ENCODE data around the gene ZDHHC19. TPM values are rescaled to one million over a fixed set of nuclear protein-coding genes. Genes with fewer than 3 reads are reported as not detected.
"Not testable (repeated sequence)": the region's sequence is repeated elsewhere in the genome, so short reads cannot be mapped to it uniquely, and the experiment has no call there.

ZDHHC19 gene
- total RNA-seq, 1 donor from 2014 or later: not detected

- no peak for ATAC-seq
- DNase-seq: peak; percentile 59
- intact Hi-C loops (cut with DNase I): no loop called here
- Histone ChIP-seq H3K27ac (no peak overlapping the region), H3K4me1 (peaks cover 5% of the 10 kb centered on the region), H3K9me3 (no peaks in the 10 kb centered on the region), H3K4me3 (no peak overlapping the region), H3K36me3 (no peaks in the 10 kb centered on the region), H3K27me3 (peaks cover 6% of the 10 kb centered on the region)
- no peak for TF ChIP-seq CTCF (IDR thresholded peaks at IDR 0.05)
Observed at GRCh38 chr3:196216681-196217211, 5.5 kb upstream of the ZDHHC19 start.

- Histone ChIP-seq H3K27ac (no peak within 1 kb of the TSS), H3K27me3 (peaks cover 6% of the 10 kb centered on the region), H3K36me3 (no peaks in the 10 kb centered on the region), H3K4me1 (peaks cover 5% of the 10 kb centered on the region), H3K9me3 (no peaks in the 10 kb centered on the region), H3K4me3 (no peak within 1 kb of the TSS)
- ATAC-seq (no peak), DNase-seq (peak; percentile 61)
- TF ChIP-seq CTCF (IDR thresholded peaks at IDR 0.05): no peak
- intact Hi-C loops (cut with DNase I): no loop called here
Observed at GRCh38 chr3:196216089-196216564, 4.9 kb upstream of the ZDHHC19 start, which contains the start of gene SLC51A. Gene SLC51A (plus strand): TSS chr3:196216534. CDS start chr3:196216713, 179 bp downstream.

GRCh38 chr3:196215493-196216020 lies 4.4 kb upstream of the ZDHHC19 start:
- H3K36me3 ChIP-seq: no peaks in the 10 kb centered on the region
- H3K9me3 ChIP-seq: no peaks in the 10 kb centered on the region
- DNase-seq: peak; percentile 32
- H3K27ac ChIP-seq: no peak overlapping the region
- no peak for TF ChIP-seq CTCF (IDR thresholded peaks at IDR 0.05)
- peaks cover 5% of the 10 kb centered on the region for H3K4me1 ChIP-seq
- no peak overlapping the region for H3K4me3 ChIP-seq
- no peak for ATAC-seq
- H3K27me3 ChIP-seq: peaks cover 6% of the 10 kb centered on the region
- intact Hi-C loops (cut with DNase I): no loop called here

GRCh38 chr3:196214783-196215441 lies 3.7 kb upstream of the ZDHHC19 start:
- ATAC-seq (no peak), DNase-seq (peak; percentile 51)
- Histone ChIP-seq H3K9me3 (no peaks in the 10 kb centered on the region), H3K27me3 (peaks cover 6% of the 10 kb centered on the region), H3K36me3 (no peaks in the 10 kb centered on the region), H3K4me1 (peaks cover 5% of the 10 kb centered on the region), H3K27ac (no peak overlapping the region), H3K4me3 (no peak overlapping the region)
- intact Hi-C loops (cut with DNase I): no loop called here
- TF ChIP-seq CTCF (IDR thresholded peaks at IDR 0.05): no peak

- DNase-seq; H3K4me3 ChIP-seq; H3K36me3 ChIP-seq; H3K27ac ChIP-seq; H3K27me3 ChIP-seq; H3K4me1 ChIP-seq; H3K9me3 ChIP-seq; ATAC-seq; intact Hi-C loops (cut with DNase I): not testable (repeated sequence)
Observed at GRCh38 chr3:196209944-196210672, 1.1 kb downstream of the ZDHHC19 start.

Data from upper lobe of right lung (tissue), 1 donor.